HG03378 (cell line): ENCODE measurements around the gene AIF1.
A peak's percentile ranks its signal among the peaks of the same experiment; 100 is the strongest.

Experiments
- ATAC-seq: cut with Tn5 transposase; IDR thresholded peaks from one replicate; pipeline ENCODE4 v1.9.1; 2021; ENCODE audit warnings: mild to moderate bottlenecking, moderate library complexity; ENCODE audit not compliant: unreplicated experiment

AIF1 gene

GRCh38 chr6:31614684-31615578, at the start of gene AIF1:
Gene AIF1 (plus strand): TSS chr6:31615234. CDS start chr6:31615330, 96 bp downstream.
- no peak for ATAC-seq

GRCh38 chr6:31567531-31568370, 47.3 kb upstream of the AIF1 start:
- ATAC-seq, result no peak

- peak; percentile 54 for ATAC-seq
Observed at GRCh38 chr6:31568537-31568961, 46.5 kb upstream of the AIF1 start.

GRCh38 chr6:31569861-31570536, 45.0 kb upstream of the AIF1 start:
- ATAC-seq, result no peak

GRCh38 chr6:31572041-31572911, 42.8 kb upstream of the AIF1 start, which contains the start of gene LTA:
Gene LTA (plus strand): TSS chr6:31572289. CDS start chr6:31572743, 454 bp downstream.
- ATAC-seq, result peak; percentile 26

GRCh38 chr6:31573239-31574105, 41.6 kb upstream of the AIF1 start:
- ATAC-seq, result no peak

GRCh38 chr6:31574106-31575061, 40.6 kb upstream of the AIF1 start:
- no peak for ATAC-seq

GRCh38 chr6:31575335-31575901, 39.6 kb upstream of the AIF1 start, which contains the start of gene TNF:
Gene TNF (plus strand): TSS chr6:31575565. CDS start chr6:31575742, 177 bp downstream.
- ATAC-seq, result no peak

- no peak for ATAC-seq
Observed at GRCh38 chr6:31575952-31576685, 38.9 kb upstream of the AIF1 start.

GRCh38 chr6:31576897-31577578, 38.0 kb upstream of the AIF1 start:
- ATAC-seq, result no peak

- ATAC-seq, result no peak
Observed at GRCh38 chr6:31577579-31577966, 37.5 kb upstream of the AIF1 start.

- no peak for ATAC-seq
Observed at GRCh38 chr6:31578184-31579118, 36.6 kb upstream of the AIF1 start.

- ATAC-seq, result no peak
Observed at GRCh38 chr6:31579119-31579505, 35.9 kb upstream of the AIF1 start.

- ATAC-seq, result no peak
Observed at GRCh38 chr6:31579546-31580437, 35.2 kb upstream of the AIF1 start.
